ENCODE data around the gene USP46.

USP46 gene, protein sequence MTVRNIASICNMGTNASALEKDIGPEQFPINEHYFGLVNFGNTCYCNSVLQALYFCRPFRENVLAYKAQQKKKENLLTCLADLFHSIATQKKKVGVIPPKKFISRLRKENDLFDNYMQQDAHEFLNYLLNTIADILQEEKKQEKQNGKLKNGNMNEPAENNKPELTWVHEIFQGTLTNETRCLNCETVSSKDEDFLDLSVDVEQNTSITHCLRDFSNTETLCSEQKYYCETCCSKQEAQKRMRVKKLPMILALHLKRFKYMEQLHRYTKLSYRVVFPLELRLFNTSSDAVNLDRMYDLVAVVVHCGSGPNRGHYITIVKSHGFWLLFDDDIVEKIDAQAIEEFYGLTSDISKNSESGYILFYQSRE

GRCh38 chr4:52659001-52659721 is at the start of gene USP46:
Gene USP46, minus strand, starts transcription at chr4:52659301. Its CDS starts 151 bp downstream, at chr4:52659150.
- CTCF ChIA-PET: interaction anchor here (1.3 kb wide), 2 partner anchors 114 to 323 kb away, joined by 3 to 4 read pairs; no protein-coding TSS in a partner anchor
- Mint-ChIP-seq H3K4me1 (peaks cover 17% of the 10 kb centered on the region), H3K9me3 (peaks cover 2% of the 10 kb centered on the region), H3K36me3 (peaks cover 13% of the 10 kb centered on the region), H3K27me3 (peaks cover 46% of the 10 kb centered on the region), H3K4me3 (peak within 1 kb of the TSS; percentile 83), H3K27ac (peak within 1 kb of the TSS; percentile 35)
- DNase-seq: peak; percentile 61

DNA sequence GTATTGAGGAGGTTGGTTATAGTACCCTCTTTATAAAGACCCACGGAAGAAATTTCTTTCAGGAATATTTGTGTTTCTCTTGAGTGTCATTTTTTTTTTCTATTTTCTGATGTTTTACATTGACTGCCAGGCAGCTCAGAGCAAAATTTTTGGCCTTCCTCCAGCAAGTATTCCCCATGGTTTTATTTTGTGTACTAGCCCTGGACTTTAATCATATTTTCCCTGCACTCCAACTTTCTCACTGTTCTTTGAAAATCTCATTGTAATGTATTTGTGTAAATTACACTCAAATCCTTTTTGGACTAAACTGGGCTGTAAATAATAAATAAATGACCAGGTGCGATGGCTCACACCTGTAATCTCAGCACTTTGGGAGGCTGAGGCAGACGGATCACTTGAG is 45.6 kb upstream of the USP46 start:
- H3K36me3 Mint-ChIP-seq: no peaks in the 10 kb centered on the region
- H3K4me3 Mint-ChIP-seq: no peak overlapping the region
- H3K9me3 Mint-ChIP-seq: no peaks in the 10 kb centered on the region
- CTCF ChIA-PET: interaction anchor here (0.8 kb wide), 1 partner anchor 16 kb away, joined by 3 read pairs; no protein-coding TSS in a partner anchor
- H3K27ac Mint-ChIP-seq: no peak overlapping the region
- peaks cover 16% of the 10 kb centered on the region for H3K27me3 Mint-ChIP-seq
- no peaks in the 10 kb centered on the region for H3K4me1 Mint-ChIP-seq
- no peak for DNase-seq

GRCh38 chr4:52704133-52704532 is 45.0 kb upstream of the USP46 start:
- Mint-ChIP-seq H3K27ac (no peak overlapping the region), H3K4me3 (no peak overlapping the region), H3K4me1 (no peaks in the 10 kb centered on the region), H3K36me3 (no peaks in the 10 kb centered on the region), H3K9me3 (no peaks in the 10 kb centered on the region), H3K27me3 (peaks cover 11% of the 10 kb centered on the region)
- DNase-seq: no peak
- CTCF ChIA-PET: interaction anchor here (0.8 kb wide), 1 partner anchor 15 kb away, joined by 3 read pairs; no protein-coding TSS in a partner anchor

DNA sequence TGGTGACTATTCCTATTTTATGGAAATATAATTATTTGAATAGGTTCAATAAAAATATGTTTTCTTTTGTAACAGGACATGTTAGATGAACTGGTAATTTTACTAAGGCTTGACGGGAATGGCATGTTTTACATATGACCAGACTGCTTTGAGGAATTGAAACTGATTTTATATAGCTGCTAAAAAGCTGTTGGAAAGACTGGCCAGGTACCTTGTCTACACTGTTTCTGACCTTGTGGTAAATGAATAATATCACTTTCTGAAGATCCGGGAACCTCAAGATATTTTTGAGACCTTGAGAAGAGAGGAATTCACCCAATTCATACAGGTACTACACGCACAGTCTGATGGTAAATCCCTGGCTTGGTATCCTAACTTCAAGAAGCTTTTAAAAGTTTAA is 42.1 kb upstream of the USP46 start:
- Mint-ChIP-seq H3K9me3 (no peaks in the 10 kb centered on the region), H3K27me3 (peaks cover 11% of the 10 kb centered on the region), H3K4me1 (peaks cover 4% of the 10 kb centered on the region), H3K36me3 (no peaks in the 10 kb centered on the region), H3K27ac (no peak overlapping the region), H3K4me3 (no peak overlapping the region)
- CTCF ChIA-PET: interaction anchor here (0.6 kb wide), 1 partner anchor 12 kb away, joined by 3 read pairs; no protein-coding TSS in a partner anchor
- no peak for DNase-seq

DNA sequence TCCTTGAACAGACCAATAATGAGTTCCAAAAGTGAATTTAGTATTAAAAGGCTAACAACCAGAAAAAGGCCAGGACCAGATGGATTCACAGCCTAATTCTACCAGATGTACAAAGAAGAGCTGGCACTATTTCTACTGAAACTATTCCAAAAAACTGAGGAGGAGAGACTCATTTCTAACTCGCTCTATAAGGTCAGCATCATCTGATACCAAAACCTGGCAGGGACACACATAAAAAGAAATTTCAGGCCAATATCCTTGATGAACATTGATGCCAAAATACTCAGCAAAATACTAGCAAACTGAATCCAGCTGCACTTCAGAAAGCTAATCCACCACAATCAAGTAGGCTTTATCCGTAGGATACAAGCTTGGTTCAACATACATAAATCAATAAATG is 35.8 kb upstream of the USP46 start:
- H3K36me3 Mint-ChIP-seq: no peaks in the 10 kb centered on the region

DNA sequence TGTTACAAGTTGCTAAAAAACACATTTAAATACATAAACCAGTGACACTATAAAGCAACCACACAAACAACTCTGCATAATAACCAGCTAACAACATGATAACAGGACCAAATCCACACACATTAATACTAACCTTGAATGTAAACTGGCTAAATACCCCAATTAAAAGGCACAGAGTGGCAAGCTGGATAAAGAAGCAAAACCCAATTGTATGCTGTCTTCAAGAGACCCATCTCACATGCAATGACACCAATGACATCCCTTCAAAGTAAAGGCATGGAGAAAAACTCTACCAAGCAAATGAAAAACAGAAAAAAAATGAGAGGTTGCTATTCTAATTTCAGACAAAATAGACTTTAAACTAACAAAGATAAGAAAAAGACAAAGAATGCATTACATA is 34.4 kb upstream of the USP46 start:
- Mint-ChIP-seq H3K9me3 (peaks cover 22% of the 10 kb centered on the region), H3K4me1 (peaks cover 4% of the 10 kb centered on the region), H3K36me3 (no peaks in the 10 kb centered on the region), H3K4me3 (no peak overlapping the region), H3K27ac (no peak overlapping the region), H3K27me3 (peaks cover 12% of the 10 kb centered on the region)
- CTCF ChIA-PET: no interaction called here
- no peak for DNase-seq

More for the DNA sequence above, 35.8 kb upstream of the USP46 start:
- Mint-ChIP-seq H3K4me3 (no peak overlapping the region), H3K27ac (no peak overlapping the region), H3K27me3 (peaks cover 12% of the 10 kb centered on the region), H3K9me3 (peaks cover 22% of the 10 kb centered on the region), H3K4me1 (peaks cover 4% of the 10 kb centered on the region)
- no peak for DNase-seq
- CTCF ChIA-PET: no interaction called here

- CTCF ChIA-PET: interaction anchor here (0.7 to 1.0 kb wide), 2 partner anchors 12 to 15 kb away, joined by 3 read pairs; no protein-coding TSS in a partner anchor
Measured at GRCh38 chr4:52689096-52689495, 30.0 kb upstream of the USP46 start.

GRCh38 chr4:52687696-52688095 is 28.6 kb upstream of the USP46 start:
- no peak overlapping the region for H3K27ac Mint-ChIP-seq
- no peak overlapping the region for H3K4me3 Mint-ChIP-seq
- no peak for DNase-seq
- peaks cover 7% of the 10 kb centered on the region for H3K9me3 Mint-ChIP-seq
- no peaks in the 10 kb centered on the region for H3K36me3 Mint-ChIP-seq
- peaks cover 10% of the 10 kb centered on the region for H3K27me3 Mint-ChIP-seq
- no peaks in the 10 kb centered on the region for H3K4me1 Mint-ChIP-seq
- CTCF ChIA-PET: interaction anchor here (0.6 kb wide), 1 partner anchor 269 kb away, joined by 3 read pairs; no protein-coding TSS in a partner anchor

More at GRCh38 chr4:52689096-52689495, 30.0 kb upstream of the USP46 start:
- H3K4me3 Mint-ChIP-seq: no peak overlapping the region
- H3K27ac Mint-ChIP-seq: no peak overlapping the region
- no peaks in the 10 kb centered on the region for H3K36me3 Mint-ChIP-seq
- H3K9me3 Mint-ChIP-seq: peaks cover 19% of the 10 kb centered on the region
- H3K4me1 Mint-ChIP-seq: no peaks in the 10 kb centered on the region
- no peak for DNase-seq
- peaks cover 10% of the 10 kb centered on the region for H3K27me3 Mint-ChIP-seq

GRCh38 chr4:52685316-52685715 is 26.2 kb upstream of the USP46 start:
- Mint-ChIP-seq H3K36me3 (no peaks in the 10 kb centered on the region), H3K4me3 (no peak overlapping the region), H3K4me1 (no peaks in the 10 kb centered on the region), H3K27ac (no peak overlapping the region), H3K9me3 (no peaks in the 10 kb centered on the region), H3K27me3 (peaks cover 7% of the 10 kb centered on the region)
- CTCF ChIA-PET: interaction anchor here (0.6 to 2.0 kb wide), 2 partner anchors 10 to 426 kb away, joined by 3 to 4 read pairs; no protein-coding TSS in a partner anchor
- DNase-seq: no peak

- Mint-ChIP-seq H3K4me3 (no peak overlapping the region), H3K4me1 (no peaks in the 10 kb centered on the region), H3K36me3 (no peaks in the 10 kb centered on the region), H3K9me3 (no peaks in the 10 kb centered on the region), H3K27me3 (peaks cover 4% of the 10 kb centered on the region), H3K27ac (no peak overlapping the region)
- no peak for DNase-seq
- CTCF ChIA-PET: interaction anchor here (0.9 to 2.0 kb wide), 2 partner anchors 9 to 298 kb away, joined by 3 to 4 read pairs; no protein-coding TSS in a partner anchor
Measured at GRCh38 chr4:52684896-52685295, 25.8 kb upstream of the USP46 start.

GRCh38 chr4:52680381-52680780 is 21.3 kb upstream of the USP46 start:
- CTCF ChIA-PET: no interaction called here
- no peak overlapping the region for H3K4me3 Mint-ChIP-seq
- no peaks in the 10 kb centered on the region for H3K9me3 Mint-ChIP-seq
- H3K4me1 Mint-ChIP-seq: no peaks in the 10 kb centered on the region
- no peak overlapping the region for H3K27ac Mint-ChIP-seq
- H3K36me3 Mint-ChIP-seq: no peaks in the 10 kb centered on the region
- DNase-seq: no peak
- peaks cover 10% of the 10 kb centered on the region for H3K27me3 Mint-ChIP-seq

DNA sequence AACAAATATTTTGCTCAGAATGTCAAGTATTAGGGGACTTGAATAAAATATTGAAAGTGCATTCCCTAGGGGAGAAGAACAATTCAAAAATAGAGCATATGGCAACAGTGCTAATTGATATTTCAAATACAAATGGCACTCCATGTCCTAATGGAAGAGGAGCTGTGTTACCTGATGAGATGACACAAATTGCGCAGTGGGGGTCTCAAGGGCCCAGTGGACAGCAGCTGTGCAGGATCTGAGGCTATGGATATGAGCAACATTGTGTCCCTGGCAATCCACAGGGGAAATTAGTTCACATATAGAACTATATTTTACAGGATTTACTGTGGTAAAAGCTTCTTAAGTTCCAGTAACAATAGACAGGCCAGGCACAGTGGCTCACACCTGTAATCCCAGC is 17.4 kb upstream of the USP46 start:
- Mint-ChIP-seq H3K36me3 (no peaks in the 10 kb centered on the region), H3K4me3 (no peak overlapping the region), H3K27ac (no peak overlapping the region), H3K4me1 (no peaks in the 10 kb centered on the region), H3K9me3 (no peaks in the 10 kb centered on the region), H3K27me3 (peaks cover 6% of the 10 kb centered on the region)
- CTCF ChIA-PET: no interaction called here
- no peak for DNase-seq

DNA sequence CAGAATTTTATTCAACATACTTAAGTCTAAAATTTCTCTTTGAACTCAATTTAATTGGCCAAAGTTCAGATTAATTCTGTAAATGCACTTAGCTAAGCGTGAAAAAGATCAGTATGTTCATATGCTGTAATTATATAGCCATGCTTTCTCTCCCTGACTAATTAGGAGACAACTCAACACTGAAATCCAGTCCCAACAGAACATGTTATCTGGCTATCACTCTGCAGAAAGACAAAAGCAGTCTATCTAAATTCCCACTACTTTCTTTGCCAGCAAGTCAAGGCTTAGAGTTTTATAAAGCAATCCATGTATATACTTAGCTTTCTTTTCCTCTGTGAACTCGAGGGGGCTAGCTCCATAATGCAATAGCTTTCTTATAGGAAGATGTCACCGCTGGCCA is 16.0 kb upstream of the USP46 start:
- Mint-ChIP-seq H3K9me3 (no peaks in the 10 kb centered on the region), H3K27ac (no peak overlapping the region), H3K36me3 (no peaks in the 10 kb centered on the region), H3K4me1 (no peaks in the 10 kb centered on the region), H3K4me3 (no peak overlapping the region), H3K27me3 (peaks cover 6% of the 10 kb centered on the region)
- CTCF ChIA-PET: interaction anchor here (1.4 to 1.8 kb wide), 2 partner anchors 10 to 129 kb away, joined by 4 read pairs; no protein-coding TSS in a partner anchor
- DNase-seq: no peak

DNA sequence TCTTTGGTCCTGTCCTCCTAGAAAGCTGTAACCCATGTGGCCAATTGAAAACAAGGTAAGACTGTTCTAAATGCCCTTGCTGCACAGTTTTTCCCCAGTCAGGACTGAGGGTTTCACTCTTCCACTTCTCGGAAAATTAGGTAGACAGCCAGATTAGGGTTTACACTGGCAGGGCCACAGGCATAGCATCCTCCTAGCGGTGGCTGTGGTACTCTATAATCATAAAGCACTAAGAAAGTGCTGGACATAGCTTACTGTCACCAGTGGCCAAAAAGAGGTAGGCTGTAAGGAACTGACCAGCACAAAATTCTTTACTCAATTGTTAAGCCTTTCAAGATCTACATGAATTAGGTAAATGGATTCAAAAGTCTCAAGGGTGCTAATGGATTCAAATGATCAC is 11.6 kb upstream of the USP46 start:
- Mint-ChIP-seq H3K27me3 (peaks cover 25% of the 10 kb centered on the region), H3K36me3 (no peaks in the 10 kb centered on the region), H3K27ac (no peak overlapping the region), H3K4me1 (no peaks in the 10 kb centered on the region), H3K9me3 (no peaks in the 10 kb centered on the region), H3K4me3 (no peak overlapping the region)
- CTCF ChIA-PET: no interaction called here
- DNase-seq: no peak
